Right ventricle myocardium superior (tissue), 1 donor: Measurements from ENCODE around the gene JOSD1. TPM values are rescaled to one million over a fixed set of nuclear protein-coding genes. Genes with fewer than 3 reads are reported as not detected.

Source experiments
- ATAC-seq: fragments of 200-7000 bp; cut with Tn5 transposase; one replicate; pipeline ENCODE4 v1.9.1; 2020; ENCODE audit warnings: mild to moderate bottlenecking; ENCODE audit not compliant: poor library complexity
- DNase-seq: peaks from one replicate; pipeline ENCODE4 v3.0.0-alpha.2; 2020
- intact Hi-C: fragments of 100-400 bp; cut with DNase I; formaldehyde crosslinking; loops from one replicate; pipeline ENCODE4 v1.11.2; 2022
- total RNA-seq: library from RNA; stranded (reverse); fragmentation: NEBNext Ultra II Directional; extraction: Animal tissue kit (Norgen Biotek cat#: 25700); gene quantifications from one replicate; pipeline ENCODE4 v1.2.1, GENCODE V29; 2021
- donor health status: DM: no; HTN: yes; CAD: no; lungs with severe emphysema.

The JOSD1 gene
- total RNA-seq, 1 donor from 2014 or later: 17.2 TPM

- DNase-seq: no peak
- no peak for ATAC-seq
- intact Hi-C loops: no loop called here
Measured at GRCh38 chr22:38717244-38717643, 16.5 kb upstream of the JOSD1 start.

DNA sequence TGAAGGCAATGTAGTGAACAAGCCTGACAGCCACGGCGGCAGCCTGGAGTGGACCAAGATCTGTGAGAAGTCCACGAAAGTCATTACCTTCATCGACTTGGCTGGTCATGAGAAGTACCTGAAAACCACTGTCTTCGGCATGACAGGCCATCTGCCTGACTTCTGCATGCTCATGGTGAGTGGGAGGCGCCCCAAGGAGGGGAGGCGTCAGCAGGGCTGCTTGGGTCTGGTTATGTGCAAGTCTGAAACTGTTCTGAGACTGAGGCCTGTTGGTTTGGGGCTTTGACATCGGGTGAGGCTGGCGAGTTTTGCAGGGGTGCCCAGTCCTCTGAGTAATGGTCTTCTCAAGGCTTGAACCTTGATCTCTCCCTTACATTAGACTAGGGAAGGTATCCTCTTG lies 16.1 kb upstream of the JOSD1 start:
- DNase-seq: no peak
- ATAC-seq: no peak
- intact Hi-C loops: no loop called here

GRCh38 chr22:38716271-38716670 lies 15.5 kb upstream of the JOSD1 start:
- intact Hi-C loops: no loop called here
- DNase-seq (no peak), ATAC-seq (no peak)

- intact Hi-C loops: no loop called here
- no peak for ATAC-seq
- no peak for DNase-seq
Measured at GRCh38 chr22:38715852-38716251, 15.1 kb upstream of the JOSD1 start.

GRCh38 chr22:38715176-38715764 lies 14.5 kb upstream of the JOSD1 start:
- no peak for DNase-seq
- peak; percentile 27 for ATAC-seq
- intact Hi-C loops: no loop called here

- DNase-seq (no peak), ATAC-seq (no peak)
- intact Hi-C loops: no loop called here
Measured at GRCh38 chr22:38713921-38714320, 13.2 kb upstream of the JOSD1 start.

- no peak for DNase-seq
Measured at GRCh38 chr22:38712486-38713207, 11.9 kb upstream of the JOSD1 start.

GRCh38 chr22:38710866-38711265 lies 10.1 kb upstream of the JOSD1 start:
- intact Hi-C loops: no loop called here

More at GRCh38 chr22:38712486-38713207, 11.9 kb upstream of the JOSD1 start:
- no peak for ATAC-seq
- intact Hi-C loops: no loop called here

DNA sequence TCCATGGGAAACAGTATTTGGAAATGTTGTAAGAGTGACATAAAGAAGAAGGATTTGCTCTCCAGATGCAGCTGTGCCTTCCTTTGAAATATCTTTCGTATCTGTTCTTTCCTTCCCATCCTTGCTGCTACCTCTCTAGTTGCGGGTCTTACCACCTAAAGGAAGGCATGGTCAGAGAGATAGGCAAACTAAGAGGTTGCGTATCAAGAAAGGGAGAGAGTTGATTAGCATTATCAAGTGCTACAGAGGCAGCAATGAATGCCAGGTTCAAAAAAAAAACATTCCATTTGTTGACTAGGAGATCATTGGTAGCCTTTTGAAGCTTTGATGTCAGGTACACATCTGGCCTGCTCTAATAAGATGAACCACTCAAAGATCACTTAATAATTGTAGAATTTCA lies 9.6 kb upstream of the JOSD1 start:
- intact Hi-C loops: no loop called here

More at GRCh38 chr22:38710866-38711265, 10.1 kb upstream of the JOSD1 start:
- DNase-seq (no peak), ATAC-seq (no peak)

GRCh38 chr22:38709306-38709705 lies 8.6 kb upstream of the JOSD1 start:
- ATAC-seq (no peak), DNase-seq (no peak)
- intact Hi-C loops: no loop called here

More for the DNA sequence above, 9.6 kb upstream of the JOSD1 start:
- ATAC-seq: no peak
- DNase-seq: no peak

GRCh38 chr22:38707984-38708383 lies 7.2 kb upstream of the JOSD1 start:
- DNase-seq (no peak), ATAC-seq (no peak)
- intact Hi-C loops: no loop called here

DNA sequence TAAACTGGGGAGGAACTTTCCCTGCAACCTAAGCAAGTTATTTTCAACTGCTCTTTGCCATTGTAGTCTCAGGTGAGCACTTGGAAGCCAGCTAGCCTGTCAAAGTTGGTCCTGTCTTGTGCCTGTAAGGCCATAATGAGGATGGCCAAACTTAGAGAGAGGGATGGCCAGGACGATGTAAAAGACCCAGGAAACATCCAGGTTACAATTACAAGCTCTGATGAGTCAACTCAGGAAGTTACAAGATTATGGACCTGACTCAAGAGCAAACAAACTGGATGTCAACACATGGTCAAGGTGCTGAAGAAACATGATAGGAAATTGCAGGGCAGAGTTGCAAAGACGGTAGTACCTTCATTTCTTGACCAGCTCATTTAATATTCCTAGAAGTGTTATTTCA lies 6.6 kb upstream of the JOSD1 start:
- no peak for ATAC-seq
- DNase-seq: no peak
- intact Hi-C loops: no loop called here

DNA sequence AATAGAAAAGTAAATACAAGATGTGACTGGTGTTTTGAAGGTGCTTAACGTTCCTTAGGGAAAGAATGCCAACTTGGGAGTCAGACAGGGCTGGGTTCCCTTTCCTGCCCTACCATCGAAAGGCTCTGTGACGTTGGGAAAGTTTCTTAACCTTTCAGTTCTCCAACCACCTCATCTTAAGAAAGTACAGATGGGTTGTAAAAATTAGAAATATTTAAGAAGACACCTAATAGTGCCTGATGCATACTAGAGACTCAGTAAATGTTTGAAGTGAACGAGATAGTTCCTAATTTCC lies 6.1 kb upstream of the JOSD1 start:
- no peak for ATAC-seq
- intact Hi-C loops: no loop called here
- no peak for DNase-seq

- DNase-seq (peak; percentile 61), ATAC-seq (peak; percentile 27)
- intact Hi-C loops: no loop called here
Measured at GRCh38 chr22:38706101-38706900, 5.6 kb upstream of the JOSD1 start.

GRCh38 chr22:38705235-38706100 lies 4.7 kb upstream of the JOSD1 start, which contains the start of gene GTPBP1:
Gene GTPBP1 (plus strand): TSS chr22:38705944. CDS start chr22:38705956, 12 bp downstream.
- DNase-seq (peak; percentile 98), ATAC-seq (peak; percentile 87)
- intact Hi-C loops: no loop called here

DNA sequence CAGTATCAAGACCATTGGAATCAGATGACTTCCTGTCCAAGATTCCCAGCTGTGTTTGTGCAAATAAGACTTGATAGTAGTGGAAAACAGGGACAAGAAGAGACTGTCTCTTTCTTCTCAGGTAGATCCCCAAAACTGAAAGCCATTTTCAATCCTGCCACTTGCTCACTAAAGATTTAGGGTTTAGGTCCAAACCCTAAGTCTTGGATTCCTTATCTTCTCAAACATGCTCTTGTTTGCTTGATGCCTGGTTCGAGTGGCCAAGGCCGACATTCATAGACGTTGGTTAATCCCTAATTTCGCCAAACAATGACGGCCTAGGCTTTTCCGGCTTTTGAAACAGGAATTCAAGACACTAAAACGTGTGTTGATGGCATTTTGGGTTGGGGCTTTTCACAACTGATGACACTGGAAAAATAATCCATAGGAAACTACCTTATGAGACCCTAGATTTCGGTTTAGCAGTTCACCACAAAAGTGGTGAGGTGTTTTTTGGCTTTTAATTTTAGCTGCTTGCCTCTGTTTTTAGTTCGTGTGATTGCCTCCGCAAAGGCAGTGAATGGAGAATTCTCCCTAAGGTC lies 4.0 kb upstream of the JOSD1 start:
- no peak for ATAC-seq
- DNase-seq: no peak
- intact Hi-C loops: no loop called here

- DNase-seq (peak; percentile 86), ATAC-seq (peak; percentile 42)
- intact Hi-C loops: no loop called here
Measured at GRCh38 chr22:38700270-38700788, 414 bp downstream of the JOSD1 start.

- DNase-seq: no peak
- no peak for ATAC-seq
- intact Hi-C loops: no loop called here
Measured at GRCh38 chr22:38699784-38700183, 959 bp downstream of the JOSD1 start.
